Liver (tissue), 9 donors: Measurements from ENCODE around the gene CDK16. TPM values are rescaled to one million over a fixed set of nuclear protein-coding genes. Genes with fewer than 3 reads are reported as not detected.

Source experiments
- DNase-seq: peaks from one replicate; pipeline ENCODE4 v3.0.0-alpha.2; 2017; ENCODE audit warnings: low spot score
- H3K27ac ChIP-seq, 2 donors: one replicate each; pipeline ENCODE4 v1.7.0; 2013; ENCODE audit warnings: inconsistent platforms in 2 of 2, low read length in 2 of 2, control low read depth in 1 of 2, low read depth in 1 of 2, mild to moderate bottlenecking in 1 of 2
- H3K27me3 ChIP-seq, 4 donors: one replicate each; pipeline versions ENCODE4 v1.6.1 to v1.7.0; 2013; ENCODE audit warnings: low read length in 3 of 4, inconsistent platforms in 1 of 4, mild to moderate bottlenecking in 1 of 4, moderate library complexity in 1 of 4; ENCODE audit not compliant: control insufficient read depth in 4 of 4, insufficient read depth in 4 of 4
- H3K36me3 ChIP-seq, 4 donors: one replicate each; pipeline versions ENCODE4 v1.6.1 to v1.7.0; 2013; ENCODE audit warnings: low read length in 3 of 4, mild to moderate bottlenecking in 3 of 4, low read depth in 1 of 4, moderate library complexity in 1 of 4; ENCODE audit not compliant: control insufficient read depth in 4 of 4, insufficient read depth in 3 of 4
- H3K4me1 ChIP-seq, 4 donors: one replicate each; pipeline versions ENCODE4 v1.6.1 to v1.7.0; 2013; ENCODE audit warnings: low read length in 3 of 4, mild to moderate bottlenecking in 3 of 4, moderate library complexity in 1 of 4; ENCODE audit not compliant: control insufficient read depth in 4 of 4, insufficient read depth in 4 of 4
- H3K4me3 ChIP-seq, 3 donors: one replicate each; pipeline versions ENCODE4 v1.6.1 to v1.7.0; 2013; ENCODE audit warnings: low read length in 3 of 3, control low read depth in 1 of 3, low read depth in 1 of 3, mild to moderate bottlenecking in 1 of 3
- H3K9ac ChIP-seq, 2 donors: one replicate each; pipeline ENCODE4 v1.7.0; 2013; ENCODE audit warnings: low read length in 2 of 2, mild to moderate bottlenecking in 2 of 2, moderate library complexity in 2 of 2, control low read depth in 1 of 2, low read depth in 1 of 2
- H3K9me3 ChIP-seq, 4 donors: one replicate each; pipeline versions ENCODE4 v1.6.1 to v1.7.0; 2013; ENCODE audit warnings: low read length in 3 of 4; ENCODE audit not compliant: control insufficient read depth in 4 of 4
- EGR1 ChIP-seq, 2 donors: IDR thresholded peaks; 2 replicates each; pipeline ENCODE4 v1.6.1; 2016 to 2018; ENCODE audit warnings: antibody characterized with exemption in 2 of 2, low read depth in 2 of 2
- FOXA2 ChIP-seq: IDR thresholded peaks from 2 replicates; pipeline ENCODE4 v1.6.1; 2016; ENCODE audit warnings: antibody characterized with exemption
- GABPA ChIP-seq, 2 donors: IDR thresholded peaks in 1 of 2; conservative IDR thresholded peaks in 1 of 2; 2 replicates each; pipeline ENCODE4 v1.6.1; 2016; ENCODE audit warnings: antibody characterized with exemption in 2 of 2, mild to moderate bottlenecking in 1 of 2, moderate library complexity in 1 of 2
- HNF4A ChIP-seq, 2 donors: conservative IDR thresholded peaks; 2 replicates each; pipeline ENCODE4 v1.6.1; 2016; ENCODE audit warnings: antibody characterized with exemption in 2 of 2, mild to moderate bottlenecking in 2 of 2
- JUND ChIP-seq, 2 donors: IDR thresholded peaks; 2 replicates each; pipeline ENCODE4 v1.6.1; 2016; ENCODE audit warnings: antibody characterized with exemption in 2 of 2
- MAX ChIP-seq: IDR thresholded peaks from 2 replicates; pipeline ENCODE4 v1.6.1; 2016; ENCODE audit warnings: antibody characterized with exemption
- REST ChIP-seq: IDR thresholded peaks from 2 replicates; pipeline ENCODE4 v1.6.1; 2016; ENCODE audit warnings: antibody characterized with exemption, mild to moderate bottlenecking
- RXRA ChIP-seq, 2 donors: IDR thresholded peaks; 2 replicates each; pipeline ENCODE4 v1.6.1; 2017 to 2018; ENCODE audit warnings: antibody characterized with exemption in 2 of 2, mild to moderate bottlenecking in 1 of 2
- SP1 ChIP-seq: IDR thresholded peaks from 2 replicates; pipeline ENCODE4 v1.6.1; 2018; ENCODE audit warnings: antibody characterized with exemption, mild to moderate bottlenecking
- TAF1 ChIP-seq: conservative IDR thresholded peaks from 2 replicates; pipeline ENCODE4 v1.6.1; 2016; ENCODE audit warnings: antibody characterized with exemption, mild to moderate bottlenecking
- YY1 ChIP-seq: IDR thresholded peaks from 2 replicates; pipeline ENCODE4 v1.6.1; 2016; ENCODE audit warnings: antibody characterized with exemption, mild to moderate bottlenecking
- ZBTB33 ChIP-seq: IDR thresholded peaks from 2 replicates; pipeline ENCODE4 v1.6.1; 2016; ENCODE audit warnings: antibody characterized with exemption
- WGBS: extraction: QIAGEN DNeasy Blood & Tissue Kit; methylation state at CpG from one replicate; pipeline ENCODE4 v1.1.7; 2013; 5-methylcytosine and 5-hydroxymethylcytosine counted together
- polyA plus RNA-seq, 2 donors: library from polyadenylated mRNA; stranded (reverse) in 1 of 2; unstranded in 1 of 2; fragments of 200-250 nt in 1 of 2; fragments of >200 nt in 1 of 2; fragmentation: Nextera tagmentation in 1 of 2; extraction: Ambion mirVana in 1 of 2; gene quantifications; one replicate each; pipeline versions ENCODE4 v1.2.1 to v1.2.3, GENCODE V29; 2013 to 2015
- total RNA-seq, 2 donors: library from RNA; depleted of rRNA; stranded (reverse); fragments of >200 nt; gene quantifications; one replicate each; pipeline ENCODE4 v1.2.3, GENCODE V29; 2014
- donor health status: healthy.
- donor health status: healthy.
- donor health status: healthy.
- donor health status: healthy.
- donor health status: healthy.

Gene CDK16
- total and polyA plus RNA-seq, 4 donors, result 10.8 to 31.1 (median 19.9) TPM

- Histone ChIP-seq H3K27ac (peak within 1 kb of the TSS; percentile 93 to 98), H3K9ac (peak within 1 kb of the TSS; percentile 75 to 99), H3K4me3 (peak within 1 kb of the TSS; percentile 69 to 71 (median 70)), H3K27me3 (no peaks in the 10 kb centered on the region), H3K9me3 (no peaks in the 10 kb centered on the region), H3K36me3 (peaks cover 0 to 13% (median 4%) of the 10 kb centered on the region in 4 donors), H3K4me1 (peaks cover 0 to 7% (median 0%) of the 10 kb centered on the region in 4 donors)
- WGBS, result 1% methylated on average over 46 of the region's 46 CpGs
- peak; percentile 47 for DNase-seq
- TF ChIP-seq RXRA (IDR thresholded peaks at IDR 0.05) (no peak), EGR1 (IDR thresholded peaks at IDR 0.05; ENCODE audit: low read depth in 2 of 2) (peak in 1 of 2 donors; percentile 34), FOXA2 (no peak), REST (no peak), ZBTB33 (no peak), SP1 (no peak), YY1 (no peak), GABPA (IDR thresholded peaks at IDR 0.05 in 1 of 2, conservative IDR thresholded peaks at IDR 0.05 in 1 of 2) (peak; percentile 69 to 71), HNF4A (conservative IDR thresholded peaks at IDR 0.05) (no peak), JUND (IDR thresholded peaks at IDR 0.05) (no peak), MAX (no peak)
These were observed 14.4 kb downstream of the CDK16 start, which contains the start of gene USP11 for GRCh38 chrX:47232803-47233332. USP11 (plus strand) TSS chrX:47233009; CDS start chrX:47233044, 35 bp downstream.

- Histone ChIP-seq H3K9me3 (no peaks in the 10 kb centered on the region), H3K27me3 (no peaks in the 10 kb centered on the region), H3K27ac (peak overlapping the region; percentile 93 to 98), H3K4me3 (peak overlapping the region; percentile 49 to 69 (median 60)), H3K36me3 (peaks cover 0 to 9% (median 2%) of the 10 kb centered on the region in 4 donors), H3K4me1 (peaks cover 0 to 7% (median 0%) of the 10 kb centered on the region in 4 donors), H3K9ac (peak overlapping the region; percentile 75 to 99)
- under 1% methylated on average over 48 of the region's 51 CpGs for WGBS
- DNase-seq, result peak; percentile 91
- TF ChIP-seq TAF1, result peak; percentile 25
- peak; percentile 40 for TF ChIP-seq REST
- no peak for TF ChIP-seq FOXA2
- TF ChIP-seq EGR1 (IDR thresholded peaks at IDR 0.05; ENCODE audit: low read depth in 2 of 2), result peak in 1 of 2 donors; percentile 56
- no peak for TF ChIP-seq ZBTB33
- peak; percentile 61 for TF ChIP-seq SP1
- peak; percentile 97 for TF ChIP-seq YY1
- TF ChIP-seq MAX, result peak; percentile 30
These were observed 15.0 kb downstream of the CDK16 start for GRCh38 chrX:47233333-47234113.
